H1 (cell line): ENCODE results near the gene ACBD6. TPM values are rescaled to one million over a fixed set of nuclear protein-coding genes. Genes with fewer than 3 reads are reported as not detected.

ENCODE experiments used
- CTCF ChIA-PET: fragments of 300-600 bp; sonication (Branson Sonifier 250); formaldehyde crosslinking; loops from one replicate; lab custom pipeline; 2021; ENCODE audit not compliant: partially characterized antibody; lab: Charles Lee
- POLR2A ChIA-PET: fragments of 300-600 bp; sonication (Branson Sonifier 250); formaldehyde crosslinking; loops from one replicate; lab custom pipeline; 2021; ENCODE audit warnings: inconsistent platforms; ENCODE audit not compliant: partially characterized antibody; lab: Charles Lee
- DNase-seq, 2 experiments: peaks; one replicate each; pipeline versions ENCODE4 v3.0.0 to v3.0.0-alpha.2; 2010 to 2022; ENCODE audit warnings: low spot score in 2 of 2, low read depth in 1 of 2, mixed read lengths in 1 of 2
- FAIRE-seq: peaks from 2 replicates; lab custom pipeline; 2011; peaks lifted over from hg19 to GRCh38; lab: Jason Lieb, UNC
- H2AFZ ChIP-seq: 2 replicates; pipeline ENCODE4 v1.8.1; 2012; ENCODE audit warnings: low read length, inconsistent platforms
- H2AK5ac ChIP-seq: 2 replicates; pipeline ENCODE4 v1.6.1; 2013; ENCODE audit warnings: low read depth, low read length
- H2BK120ac ChIP-seq: replicated peaks from 2 replicates; pipeline ENCODE3; 2013; ENCODE audit warnings: low read depth, low read length, inconsistent platforms
- H2BK12ac ChIP-seq: 2 replicates; pipeline ENCODE4 v1.6.1; 2013; ENCODE audit warnings: low read depth, low read length
- H2BK15ac ChIP-seq: 2 replicates; pipeline ENCODE4 v1.6.1; 2013; ENCODE audit warnings: low read length
- H2BK20ac ChIP-seq: 2 replicates; pipeline ENCODE4 v1.6.1; 2013; ENCODE audit warnings: low read length
- H2BK5ac ChIP-seq: 2 replicates; pipeline ENCODE4 v1.6.1; 2013; ENCODE audit warnings: low read depth, low read length
- H3K14ac ChIP-seq: 2 replicates; pipeline ENCODE4 v1.6.1; 2013; ENCODE audit warnings: inconsistent platforms; ENCODE audit not compliant: insufficient read length
- H3K18ac ChIP-seq: 2 replicates; pipeline ENCODE4 v1.6.1; 2013; ENCODE audit warnings: low read length; ENCODE audit errors: extremely low read depth
- H3K23ac ChIP-seq: 2 replicates; pipeline ENCODE4 v1.6.1; 2013; ENCODE audit warnings: inconsistent platforms; ENCODE audit not compliant: insufficient read length
- H3K23me2 ChIP-seq: 2 replicates; pipeline ENCODE4 v1.6.1; 2013; ENCODE audit warnings: low read depth, low read length
- H3K27ac ChIP-seq: 2 replicates; pipeline ENCODE4 v1.6.1; 2011; ENCODE audit warnings: low read depth, low read length, inconsistent platforms
- H3K27me3 ChIP-seq, 4 experiments: replicated peaks in 1 of 4; 1 replicate in 1 of 4; 2 replicates in 3 of 4; pipeline versions ENCODE4 v1.6.1 to v1.8.1; 2011 to 2013; ENCODE audit warnings: low read length in 3 of 4, mild to moderate bottlenecking in 3 of 4, inconsistent platforms in 2 of 4, mixed read lengths in 2 of 4, moderate library complexity in 1 of 4; ENCODE audit not compliant: control insufficient read depth in 3 of 4, insufficient read depth in 3 of 4; ENCODE audit errors: extremely low read depth in 1 of 4
- H3K36me3 ChIP-seq, 4 experiments: 2 replicates each; pipeline versions ENCODE4 v1.6.1 to v1.8.1; 2011 to 2013; ENCODE audit warnings: mild to moderate bottlenecking in 4 of 4, low read length in 3 of 4, moderate library complexity in 2 of 4, control low read depth in 1 of 4, inconsistent platforms in 1 of 4; ENCODE audit not compliant: insufficient read depth in 4 of 4, control insufficient read depth in 2 of 4
- H3K4ac ChIP-seq: replicated peaks from 2 replicates; pipeline ENCODE3; 2013; ENCODE audit warnings: low read length, low read depth, mixed read lengths, inconsistent platforms; ENCODE audit not compliant: insufficient read length
- H3K4me1 ChIP-seq, 4 experiments: replicated peaks in 1 of 4; 1 replicate in 1 of 4; 2 replicates in 3 of 4; pipeline versions ENCODE4 v1.6.1 to v1.8.1; 2011 to 2013; ENCODE audit warnings: low read length in 3 of 4, inconsistent platforms in 2 of 4, mixed read lengths in 1 of 4; ENCODE audit not compliant: insufficient read depth in 4 of 4, control insufficient read depth in 3 of 4
- H3K4me2 ChIP-seq, 2 experiments: 2 replicates each; pipeline versions ENCODE4 v1.6.1 to v1.8.1; 2011 to 2013; ENCODE audit warnings: low read depth in 2 of 2, low read length in 2 of 2, control low read depth in 1 of 2, inconsistent platforms in 1 of 2, mild to moderate bottlenecking in 1 of 2; ENCODE audit not compliant: insufficient read depth in 1 of 2
- H3K4me3 ChIP-seq, 4 experiments: fragments of 200-600, 300-600 bp in 1 of 4; sonication (generic), shearing (Covaris generic), sonication (Bioruptor Twin) in 1 of 4; 2 replicates each; pipeline versions ENCODE4 v1.5.1 to v1.8.1; 2011 to 2016; ENCODE audit warnings: low read length in 4 of 4, low read depth in 3 of 4, control low read depth in 2 of 4, inconsistent platforms in 2 of 4, mild to moderate bottlenecking in 2 of 4, mixed read lengths in 1 of 4, moderate library complexity in 1 of 4; ENCODE audit not compliant: insufficient read depth in 2 of 4; ENCODE audit errors: extremely low read depth in 1 of 4
- H3K56ac ChIP-seq: replicated peaks from 2 replicates; pipeline ENCODE3; 2013; ENCODE audit warnings: low read depth, mild to moderate bottlenecking, mixed read lengths, low read length, inconsistent platforms; ENCODE audit not compliant: insufficient read length
- H3K79me1 ChIP-seq: 2 replicates; pipeline ENCODE4 v1.6.1; 2013; ENCODE audit warnings: low read depth, low read length, control low read depth
- H3K79me2 ChIP-seq, 2 experiments: 2 replicates each; pipeline versions ENCODE4 v1.6.1 to v1.8.1; 2012 to 2013; ENCODE audit warnings: low read length in 2 of 2, mild to moderate bottlenecking in 2 of 2, inconsistent platforms in 1 of 2; ENCODE audit not compliant: insufficient read depth in 2 of 2, control insufficient read depth in 1 of 2
- H3K9ac ChIP-seq, 4 experiments: replicated peaks in 1 of 4; 1 replicate in 1 of 4; 2 replicates in 3 of 4; pipeline versions ENCODE4 v1.6.1 to v1.8.1; 2011 to 2013; ENCODE audit warnings: low read depth in 3 of 4, low read length in 3 of 4, control low read depth in 2 of 4, mild to moderate bottlenecking in 2 of 4, moderate library complexity in 2 of 4, inconsistent platforms in 1 of 4; ENCODE audit errors: extremely low read depth in 1 of 4
- H3K9me3 ChIP-seq, 2 experiments: 2 replicates each; pipeline versions ENCODE4 v1.6.1 to v1.8.1; 2012 to 2013; ENCODE audit warnings: mild to moderate bottlenecking in 2 of 2, moderate library complexity in 2 of 2, control low read depth in 1 of 2, inconsistent platforms in 1 of 2, low read depth in 1 of 2, low read length in 1 of 2, mixed read lengths in 1 of 2; ENCODE audit not compliant: insufficient read depth in 2 of 2
- H4K20me1 ChIP-seq, 2 experiments: replicated peaks in 1 of 2; 2 replicates each; pipeline versions ENCODE3 to v1.8.1; 2011 to 2013; ENCODE audit warnings: inconsistent platforms in 2 of 2, low read length in 2 of 2, mild to moderate bottlenecking in 1 of 2; ENCODE audit not compliant: insufficient read depth in 2 of 2, control insufficient read depth in 1 of 2
- H4K5ac ChIP-seq: 2 replicates; pipeline ENCODE4 v1.6.1; 2013; ENCODE audit warnings: low read length, low read depth, mixed read lengths, inconsistent platforms; ENCODE audit not compliant: insufficient read length
- H4K8ac ChIP-seq: 2 replicates; pipeline ENCODE4 v1.8.0; 2013; ENCODE audit warnings: mild to moderate bottlenecking, moderate library complexity, low read length, inconsistent platforms; ENCODE audit not compliant: insufficient read depth; ENCODE audit errors: extremely low read depth
- H4K91ac ChIP-seq: replicated peaks from 2 replicates; pipeline ENCODE3; 2013; ENCODE audit warnings: low read length, mixed read lengths, inconsistent platforms; ENCODE audit not compliant: insufficient read length
- BACH1 ChIP-seq: IDR thresholded peaks from 2 replicates; pipeline ENCODE4 v1.6.1; 2012; ENCODE audit warnings: low read length, improper control_type of control experiment
- CBX5 ChIP-seq: fragments of 300-800, 300-1000 bp; sonication (generic); IDR thresholded peaks from 2 replicates; pipeline ENCODE4 v1.7.1; 2016; ENCODE audit warnings: antibody characterized with exemption, low read length, low read depth
- CEBPB ChIP-seq: IDR thresholded peaks from 2 replicates; pipeline ENCODE4 v1.6.1; 2012; ENCODE audit warnings: low read depth, low read length
- GTF2F1 ChIP-seq: IDR thresholded peaks from 2 replicates; pipeline ENCODE4 v1.6.1; 2012; ENCODE audit warnings: low read depth, low read length, improper control_type of control experiment, borderline replicate concordance
- JUND ChIP-seq: IDR thresholded peaks from 2 replicates; pipeline ENCODE4 v1.6.1; 2011; ENCODE audit warnings: mild to moderate bottlenecking, improper control_type of control experiment, low read length
- MAFK ChIP-seq: IDR thresholded peaks from 2 replicates; pipeline ENCODE4 v1.6.1; 2012; ENCODE audit warnings: low read depth, mild to moderate bottlenecking, improper control_type of control experiment, low read length
- RAD21 ChIP-seq, 2 experiments: IDR thresholded peaks in 1 of 2; conservative IDR thresholded peaks in 1 of 2; 2 replicates each; pipeline ENCODE4 v1.6.1; 2011; ENCODE audit warnings: low read depth in 2 of 2, low read length in 2 of 2, improper control_type of control experiment in 1 of 2, inconsistent platforms in 1 of 2, mild to moderate bottlenecking in 1 of 2, moderate library complexity in 1 of 2
- YY1 ChIP-seq: IDR thresholded peaks from 2 replicates; pipeline ENCODE4 v1.6.1; 2011; ENCODE audit warnings: low read depth, mild to moderate bottlenecking, low read length
- ZNF274 ChIP-seq: IDR thresholded peaks from 2 replicates; pipeline ENCODE4 v1.7.0; 2012; ENCODE audit warnings: low read length, borderline replicate concordance; ENCODE audit errors: extremely low read depth
- WGBS, 2 experiments: shearing (Covaris generic) in 1 of 2; methylation state at CpG; one replicate each; pipeline versions ENCODE4 v1.1.6 to v1.1.7; 2013 to 2015; ENCODE audit warnings: low lambda C conversion rate in 2 of 2, mixed read lengths in 2 of 2, inconsistent platforms in 1 of 2, low coverage in 1 of 2, missing lambda C conversion rate in 1 of 2; ENCODE audit not compliant: insufficient replicate concordance in 2 of 2, insufficient coverage in 1 of 2, insufficient read length in 1 of 2; ENCODE audit errors: extremely low coverage in 1 of 2, missing lambda C conversion rate in 1 of 2; 5-methylcytosine and 5-hydroxymethylcytosine counted together
- polyA plus RNA-seq, 7 experiments: library from polyadenylated mRNA; depleted of rRNA in 3 of 7; stranded (reverse) in 5 of 7; unstranded in 2 of 7; fragments of >200 nt in 5 of 7; fragments of 200-250 nt in 2 of 7; gene quantifications; 1 replicate in 5 of 7; 2 replicates in 1 of 7; 4 replicates in 1 of 7; pipeline versions ENCODE4 v1.2.1 to v1.2.3, GENCODE V29; 2011 to 2013; ENCODE audit warnings: missing spikeins in 2 of 7, mixed read lengths in 2 of 7
- total RNA-seq: library from RNA; stranded (reverse); fragmentation: NEBNext Ultra II Directional; extraction: Animal tissue kit (Norgen Biotek cat#: 25700); gene quantifications from 2 replicates; pipeline ENCODE4 v1.2.1, GENCODE V29; 2021
- TF ChIP-seq, protein P1 (sequence below): IDR thresholded peaks from 2 replicates; pipeline ENCODE4 v1.6.1; 2012; ENCODE audit warnings: inconsistent platforms
- TF ChIP-seq, protein P2 (sequence below): IDR thresholded peaks from 2 replicates; pipeline ENCODE4 v1.6.1; 2011; ENCODE audit warnings: low read length, improper control_type of control experiment

Gene ACBD6
- total and polyA plus RNA-seq, 2 of the 8 experiments (the other 6 are each of a cell fraction or from before 2014, with no cell fraction given) = 52.0 to 67.7 TPM

DNA sequence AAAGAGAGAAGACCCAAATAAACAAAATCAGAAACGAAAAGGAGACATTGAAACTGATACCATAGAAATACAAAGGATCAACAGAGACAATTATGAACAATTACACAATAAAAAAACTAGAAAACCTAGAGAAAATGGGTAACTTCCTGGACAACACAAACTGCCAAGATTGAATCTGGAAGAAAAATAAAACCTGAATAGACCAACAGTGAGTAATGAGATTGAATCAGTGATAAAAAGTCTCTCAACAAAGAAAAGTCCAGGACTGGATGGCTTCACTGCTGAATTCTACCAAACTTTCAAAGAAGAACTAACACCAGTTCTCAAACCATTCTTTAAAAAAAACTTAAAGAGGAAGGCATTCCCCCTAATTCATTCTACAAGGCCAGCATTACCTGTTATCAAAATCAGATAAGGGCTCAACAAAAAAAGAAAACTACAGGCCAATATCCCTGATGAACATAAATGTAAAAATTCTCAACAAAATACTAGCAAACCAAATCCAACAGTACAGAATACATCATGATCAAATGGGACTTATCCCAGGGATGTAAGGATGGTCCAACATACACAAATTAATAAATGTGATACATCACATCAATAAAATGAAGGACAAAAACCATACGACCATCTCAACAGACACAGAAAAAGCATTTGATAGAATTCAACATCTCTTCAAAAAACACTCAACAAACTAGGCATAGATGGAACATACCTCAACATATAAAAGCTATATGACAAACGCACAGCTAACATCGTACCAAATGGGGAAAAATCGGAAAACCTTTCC is 119.9 kb downstream of the ACBD6 start:
- H3K14ac ChIP-seq = no peak overlapping the region
- no peaks in the 10 kb centered on the region; a peak in 2 of 8 replicates for H3K36me3 ChIP-seq
- CTCF ChIA-PET = interaction anchor here (0.6 kb wide), 1 partner anchor 299 kb away, joined by 3 read pairs; no protein-coding TSS in a partner anchor
- DNase-seq (no peak), FAIRE-seq (no peak)
- no peak overlapping the region for H3K23ac ChIP-seq
- H3K79me2 ChIP-seq = peaks cover 0 to 59% of the 10 kb centered on the region in 2 experiments; a peak in 2 of 4 replicates
- H3K23me2 ChIP-seq = no peaks in the 10 kb centered on the region; the same call in 1 of the 2 replicates
- peaks cover 0 to 5% of the 10 kb centered on the region in 2 experiments; a peak in 3 of 4 replicates for H3K9me3 ChIP-seq
- H3K56ac ChIP-seq = no peak overlapping the region
- H3K27ac ChIP-seq = no peak overlapping the region
- no peaks in the 10 kb centered on the region for H4K20me1 ChIP-seq
- no peak overlapping the region for H4K5ac ChIP-seq
- no peak overlapping the region for H2BK12ac ChIP-seq
- H2AK5ac ChIP-seq = no peak overlapping the region
- no peak overlapping the region for H3K18ac ChIP-seq
- no peak overlapping the region for H2BK15ac ChIP-seq
- H3K4me1 ChIP-seq = no peaks in the 10 kb centered on the region
- H3K4me3 ChIP-seq = no peak overlapping the region
- 90% methylated on average over 5 of the region's 5 CpGs; no CpG with 5 or more reads in 1 of the 2 experiments for WGBS, 2 experiments
- H3K4ac ChIP-seq = no peak overlapping the region
- H4K8ac ChIP-seq = no peak overlapping the region
- peaks cover 2% of the 10 kb centered on the region; the same call in 1 of the 2 replicates for H3K79me1 ChIP-seq
- H2BK5ac ChIP-seq = no peak overlapping the region
- no peak overlapping the region for H3K9ac ChIP-seq
- POLR2A ChIA-PET = no interaction called here
- H2BK120ac ChIP-seq = no peak overlapping the region
- H3K4me2 ChIP-seq = no peak overlapping the region
- no peak overlapping the region for H2BK20ac ChIP-seq
- H3K27me3 ChIP-seq = no peaks in the 10 kb centered on the region; a peak in 1 of 7 replicates
- no peak overlapping the region for H2AFZ ChIP-seq
- no peak overlapping the region for H4K91ac ChIP-seq
- TF ChIP-seq, protein P1, sequence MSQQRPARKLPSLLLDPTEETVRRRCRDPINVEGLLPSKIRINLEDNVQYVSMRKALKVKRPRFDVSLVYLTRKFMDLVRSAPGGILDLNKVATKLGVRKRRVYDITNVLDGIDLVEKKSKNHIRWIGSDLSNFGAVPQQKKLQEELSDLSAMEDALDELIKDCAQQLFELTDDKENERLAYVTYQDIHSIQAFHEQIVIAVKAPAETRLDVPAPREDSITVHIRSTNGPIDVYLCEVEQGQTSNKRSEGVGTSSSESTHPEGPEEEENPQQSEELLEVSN = no peak
- TF ChIP-seq RAD21 (IDR thresholded peaks at IDR 0.05 in 1 of 2, conservative IDR thresholded peaks at IDR 0.05 in 1 of 2; ENCODE audit: low read depth in 2 of 2, low read length in 2 of 2) (no peak), CBX5 (no peak), ZNF274 (no peak), YY1 (no peak), MAFK (no peak), GTF2F1 (no peak), BACH1 (no peak), JUND (no peak), CEBPB (no peak)
- TF ChIP-seq, protein P2, sequence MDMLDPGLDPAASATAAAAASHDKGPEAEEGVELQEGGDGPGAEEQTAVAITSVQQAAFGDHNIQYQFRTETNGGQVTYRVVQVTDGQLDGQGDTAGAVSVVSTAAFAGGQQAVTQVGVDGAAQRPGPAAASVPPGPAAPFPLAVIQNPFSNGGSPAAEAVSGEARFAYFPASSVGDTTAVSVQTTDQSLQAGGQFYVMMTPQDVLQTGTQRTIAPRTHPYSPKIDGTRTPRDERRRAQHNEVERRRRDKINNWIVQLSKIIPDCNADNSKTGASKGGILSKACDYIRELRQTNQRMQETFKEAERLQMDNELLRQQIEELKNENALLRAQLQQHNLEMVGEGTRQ = no peak
